NCI-H1930 (cell line): Measurements from ENCODE around the gene SIRT1.
"Not testable (repeated sequence)": the region's sequence is repeated elsewhere in the genome, so short reads cannot be mapped to it uniquely, and the experiment has no call there.

Experiments used
- DNase-seq, 2 experiments: peaks; one replicate each; lab custom pipeline; 2025; lab: John Stamatoyannopoulos, UW

The SIRT1 gene

GRCh38 chr10:67884313-67884841, at the start of gene SIRT1:
Gene SIRT1 (plus strand): TSS chr10:67884656. CDS start chr10:67884722, 66 bp downstream.
- peak; percentile 88 to 90 for DNase-seq

GRCh38 chr10:67835541-67836394, 48.7 kb upstream of the SIRT1 start:
- not testable (repeated sequence) for DNase-seq

DNA sequence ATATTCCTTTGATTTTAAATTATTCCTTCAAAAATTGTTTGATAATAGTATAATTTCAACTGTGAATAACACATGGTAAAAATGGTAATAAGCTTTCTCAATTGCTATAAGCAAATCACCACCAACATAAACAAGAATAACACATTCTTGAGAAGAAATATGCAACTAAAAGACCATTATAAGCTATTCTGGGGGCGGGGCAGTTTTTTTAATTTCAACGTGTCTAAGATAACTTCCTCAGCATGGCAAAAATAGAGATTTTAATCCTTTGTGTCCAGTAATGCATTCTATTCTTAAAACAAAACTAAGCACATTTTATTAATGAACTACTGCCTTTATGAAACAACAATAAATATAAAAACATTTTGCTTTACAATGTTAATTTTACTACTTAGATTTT, 48.0 kb upstream of the SIRT1 start:
- DNase-seq = no peak

- DNase-seq = no peak
These were observed 47.5 kb upstream of the SIRT1 start for GRCh38 chr10:67836972-67837371.

DNA sequence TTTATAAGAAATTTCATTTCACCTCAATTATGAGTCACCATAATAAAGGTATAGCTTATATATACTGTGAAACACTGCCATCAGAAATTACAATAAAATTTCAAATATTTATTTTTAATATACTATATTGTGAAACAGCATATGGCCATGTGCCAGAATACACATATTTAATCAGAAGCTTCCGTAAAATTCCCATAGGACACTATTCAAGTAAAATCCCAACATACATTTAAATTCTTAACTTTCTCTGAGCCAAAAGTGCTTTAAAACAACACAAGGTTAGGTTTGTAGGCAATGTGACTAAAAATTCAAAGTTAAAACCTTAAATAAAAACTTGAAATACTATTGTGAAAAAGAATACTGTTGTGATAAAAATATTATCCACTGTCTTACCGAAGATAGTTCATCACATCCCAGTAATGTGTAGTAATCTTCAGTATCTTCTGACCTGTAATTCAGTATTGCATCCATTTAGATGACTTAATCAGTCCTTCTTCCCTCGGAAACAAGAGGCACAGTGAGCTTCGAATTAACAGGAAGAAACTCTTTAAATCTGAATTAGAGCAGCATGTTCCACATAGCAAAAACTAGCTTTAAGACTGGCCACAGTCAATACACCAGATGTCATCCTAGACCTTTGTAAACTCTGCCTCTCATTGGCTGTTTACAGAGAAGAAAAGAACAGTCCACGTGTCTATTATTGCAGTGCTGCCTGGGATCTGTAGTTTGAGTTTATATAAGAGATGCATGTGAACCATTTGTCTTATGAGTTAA, 46.7 kb upstream of the SIRT1 start, which contains the start of gene DNAJC12:
Gene DNAJC12 (minus strand): TSS at position 648 of the 774 bp plus-strand sequence. CDS start 177 bp downstream, at position 471.
- DNase-seq = peak; percentile 26 to 37

- DNase-seq = not testable (repeated sequence)
These were observed 44.9 kb upstream of the SIRT1 start for GRCh38 chr10:67839511-67839910.

- DNase-seq = no peak
These were observed 44.5 kb upstream of the SIRT1 start for GRCh38 chr10:67839951-67840350.

- DNase-seq = no peak
These were observed 42.7 kb upstream of the SIRT1 start for GRCh38 chr10:67841737-67842136.

- no peak for DNase-seq
These were observed 41.2 kb upstream of the SIRT1 start for GRCh38 chr10:67843284-67843683.

DNA sequence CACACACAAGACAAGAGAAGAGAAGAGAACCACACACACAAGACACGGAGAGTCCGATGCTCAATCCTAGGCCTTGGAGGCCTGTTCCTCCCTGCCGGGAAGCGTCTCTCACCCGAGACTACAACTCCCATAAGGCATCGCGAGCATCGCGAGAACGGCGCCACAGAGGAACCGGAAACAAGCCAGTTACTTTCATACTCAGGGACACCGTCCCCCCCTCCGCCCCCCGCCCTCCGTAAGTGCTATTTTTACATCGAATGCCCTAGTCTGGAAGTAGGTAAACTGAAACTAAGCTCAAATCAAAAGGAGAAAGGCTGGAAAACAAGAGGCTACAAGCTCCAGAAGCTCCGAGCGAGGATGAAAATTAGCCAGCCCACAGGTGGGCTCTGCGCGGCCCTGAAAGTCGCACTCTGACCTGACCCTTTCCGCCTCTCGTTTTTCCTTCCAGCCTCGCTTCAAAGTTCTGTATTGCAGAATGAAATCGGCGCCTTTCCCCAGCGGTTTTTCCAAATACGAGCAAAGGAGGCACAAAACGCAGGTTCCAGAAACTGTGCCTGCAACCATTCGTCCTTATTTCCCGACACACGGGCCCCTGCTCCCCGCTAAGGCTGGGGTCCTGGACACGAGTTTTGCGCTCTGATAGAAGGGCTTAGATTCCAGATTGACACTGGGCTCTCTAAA, 35.0 kb upstream of the SIRT1 start:
- peak; percentile 48 to 79 for DNase-seq

DNA sequence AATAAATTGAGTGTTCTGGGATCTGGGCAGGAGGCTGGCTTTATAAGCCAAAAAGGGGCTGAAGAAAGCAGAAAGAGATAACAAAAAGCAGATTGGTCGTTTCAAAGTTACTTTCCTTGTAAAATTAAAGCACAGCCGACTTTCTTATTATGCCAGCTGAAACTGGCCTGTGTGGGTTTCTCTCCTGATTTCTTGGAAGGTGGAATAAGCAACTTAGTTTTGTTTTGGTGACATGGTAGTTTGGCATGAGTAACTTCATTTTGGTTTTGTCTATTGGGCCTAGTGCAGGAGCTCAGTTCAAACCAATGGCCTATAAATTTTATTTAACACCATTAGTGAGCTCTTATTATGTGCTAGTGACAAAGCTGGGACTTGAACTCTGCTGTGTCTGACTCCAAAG, 33.3 kb upstream of the SIRT1 start:
- DNase-seq = no peak

DNA sequence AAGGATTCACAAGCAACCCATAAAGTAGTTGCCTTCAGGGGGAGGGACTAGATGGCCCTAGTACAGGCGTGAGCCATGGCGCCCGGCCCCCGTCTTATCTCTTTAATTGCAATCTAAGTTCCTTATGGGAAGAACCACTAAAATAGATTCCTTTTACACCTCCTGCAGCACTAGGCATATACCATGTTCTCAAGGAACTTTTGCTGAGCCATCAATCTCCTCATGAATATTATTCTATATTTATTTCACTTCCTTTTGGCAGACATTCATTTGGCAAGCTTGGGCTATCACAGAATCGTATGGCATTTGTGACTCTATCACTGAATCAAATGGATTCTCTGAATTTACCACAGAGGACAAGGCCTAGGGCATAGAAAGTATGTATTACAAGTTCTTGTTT, 31.7 kb upstream of the SIRT1 start:
- DNase-seq = no peak

DNA sequence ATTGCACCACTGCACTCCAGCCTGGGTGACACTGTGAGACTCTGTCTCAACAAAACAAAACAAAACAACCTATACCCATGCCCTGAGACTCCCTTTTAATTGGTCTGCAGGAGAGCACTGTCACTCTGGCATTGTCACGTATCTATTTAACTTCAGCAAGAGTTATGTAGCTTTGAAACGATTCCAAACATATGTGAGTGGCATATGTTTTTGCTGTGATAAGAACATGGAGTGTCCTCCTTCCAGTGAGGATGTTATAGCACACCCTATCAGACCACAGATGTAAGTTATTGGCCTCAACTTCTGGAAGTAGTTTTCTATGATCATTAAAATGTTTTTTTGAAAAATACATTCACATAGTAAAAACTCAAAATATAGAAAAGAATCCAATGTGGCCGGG, 30.9 kb upstream of the SIRT1 start:
- DNase-seq = no peak

GRCh38 chr10:67858971-67859370, 25.5 kb upstream of the SIRT1 start:
- no peak for DNase-seq

DNA sequence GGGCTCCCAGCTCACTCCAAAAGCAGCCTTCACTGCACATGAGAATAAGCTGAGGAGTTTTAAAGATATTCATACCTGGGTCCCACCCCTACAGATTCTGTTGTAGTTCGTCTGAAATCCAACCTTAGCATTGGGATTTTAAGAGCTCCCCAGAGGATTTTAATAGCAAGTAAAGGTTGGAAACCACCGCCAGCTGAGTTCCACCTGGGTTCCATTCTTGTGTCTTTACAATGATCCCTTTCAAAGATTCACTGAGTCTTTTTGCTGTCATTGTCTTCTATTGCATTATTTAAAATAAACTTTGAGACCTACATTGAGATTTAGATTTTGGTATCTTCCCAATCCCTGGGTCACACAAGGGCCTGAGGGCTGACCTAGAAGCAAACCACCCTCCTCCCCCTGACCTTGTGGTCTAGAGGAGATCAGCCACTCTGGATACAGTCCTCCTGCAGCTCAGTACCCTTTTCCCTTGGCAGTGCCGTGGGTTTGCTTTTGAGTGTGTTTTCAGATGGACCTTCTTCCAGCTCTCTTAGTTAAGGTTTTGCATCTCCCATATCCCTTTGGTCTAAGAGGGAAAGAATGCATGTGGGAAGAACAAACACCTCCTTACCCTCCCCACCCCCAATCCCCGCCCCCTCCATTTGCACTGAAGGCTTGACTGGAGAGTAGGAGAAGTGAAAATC, 22.6 kb upstream of the SIRT1 start:
- no peak for DNase-seq

- no peak for DNase-seq
These were observed 21.4 kb upstream of the SIRT1 start for GRCh38 chr10:67863094-67863493.

DNA sequence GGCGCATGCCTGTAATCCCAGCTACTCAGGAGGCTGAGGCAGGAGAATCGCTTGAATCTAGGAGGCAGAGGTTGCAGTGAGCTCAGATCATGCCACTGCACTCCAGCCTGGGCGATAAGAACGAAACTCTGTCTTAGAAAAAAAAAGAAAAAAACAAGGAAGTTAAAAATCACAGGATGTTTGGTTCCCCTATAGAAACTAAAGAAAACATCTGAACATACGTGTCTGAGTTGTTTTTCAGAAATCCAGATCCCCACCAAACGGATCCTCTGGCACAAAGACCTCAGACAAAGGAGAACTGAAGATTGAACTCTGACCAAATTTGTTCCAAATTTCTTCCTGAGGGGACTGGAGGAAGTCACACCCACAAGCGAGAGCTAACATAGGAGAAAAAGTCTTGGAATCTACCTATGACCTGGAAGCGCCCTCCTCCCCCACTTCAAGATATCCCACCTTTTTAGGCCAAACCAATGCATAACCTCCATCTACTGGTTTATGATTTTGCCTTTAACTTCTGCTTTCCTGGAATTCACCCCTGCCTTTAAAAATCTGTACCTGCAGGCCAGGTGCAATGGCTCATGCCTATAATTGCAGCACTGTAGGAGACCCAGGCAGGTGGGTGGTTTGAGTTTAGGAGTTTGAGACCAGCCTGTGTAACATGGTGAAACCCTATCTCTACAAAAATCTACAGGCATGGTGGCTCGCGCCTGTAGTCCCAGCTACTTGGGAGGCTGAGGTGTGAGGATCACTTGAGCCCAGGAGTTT, 19.7 kb upstream of the SIRT1 start:
- DNase-seq = no peak

GRCh38 chr10:67868132-67868531, 16.3 kb upstream of the SIRT1 start:
- DNase-seq = no peak

- DNase-seq = no peak
These were observed 14.5 kb upstream of the SIRT1 start for GRCh38 chr10:67869996-67870395.

DNA sequence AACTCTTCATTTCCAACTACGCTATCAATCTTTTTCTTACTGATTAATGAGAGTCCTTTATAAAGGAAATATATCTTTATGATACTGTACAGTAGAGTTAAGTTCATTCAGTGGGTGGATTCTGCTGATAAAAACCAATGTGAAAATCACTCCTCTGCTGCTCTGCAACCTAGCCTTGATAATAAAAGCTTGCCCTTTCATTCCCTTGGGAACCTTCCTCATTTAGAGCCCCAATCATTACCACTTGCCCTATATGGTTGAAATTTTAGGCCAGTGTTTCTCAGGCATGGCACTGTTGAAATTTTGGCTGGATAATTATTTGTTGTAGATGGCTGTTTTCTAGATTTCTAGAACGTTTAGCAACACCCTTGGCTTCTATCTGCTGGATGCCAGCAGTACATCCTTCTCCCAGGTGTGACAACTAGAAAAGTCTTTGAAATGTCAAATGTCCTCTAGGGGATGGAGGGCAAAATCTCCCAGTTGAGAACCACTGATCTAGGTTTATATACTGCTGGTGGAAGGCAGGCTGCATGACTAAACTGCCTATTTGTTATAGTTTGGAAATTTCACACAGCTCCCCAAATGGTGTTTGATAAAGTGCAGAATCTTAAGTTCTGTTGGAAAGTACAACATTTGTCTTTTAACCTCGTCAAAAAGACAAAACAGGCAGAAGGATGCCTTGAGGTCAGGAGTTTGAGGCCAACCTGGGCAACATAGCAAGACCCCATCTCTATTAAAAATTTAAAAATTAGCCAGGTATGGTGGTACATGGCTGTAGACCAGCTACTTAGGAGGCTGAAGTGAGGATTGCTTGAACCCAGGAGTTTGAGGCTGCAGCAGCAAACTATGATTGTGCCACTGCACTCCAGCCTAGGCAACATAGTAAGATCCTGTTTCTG, 8.9 kb upstream of the SIRT1 start:
- DNase-seq = no peak
